Tibial nerve (tissue), 4 donors: ENCODE results near the gene METTL15. TPM values are rescaled to one million over a fixed set of nuclear protein-coding genes. Genes with fewer than 3 reads are reported as not detected.

Source experiments
- DNase-seq, 2 donors: peaks; one replicate each; pipeline ENCODE4 v3.0.0-alpha.2; 2019; ENCODE audit warnings: low spot score in 2 of 2
- H3K27ac ChIP-seq, 4 donors: fragments of 200-600 bp; sonication (generic) in 3 of 4; one replicate each; pipeline ENCODE4 v1.5.1; 2017 to 2019; ENCODE audit warnings: mild to moderate bottlenecking in 1 of 4
- H3K27me3 ChIP-seq, 2 donors: fragments of 200-600 bp; sonication (generic) in 1 of 2; one replicate each; pipeline versions ENCODE4 v1.5.1 to v1.6.0; 2017 to 2019
- H3K36me3 ChIP-seq, 3 donors: fragments of 200-600 bp; sonication (generic); one replicate each; pipeline ENCODE4 v1.5.1; 2018 to 2019
- H3K4me1 ChIP-seq, 4 donors: fragments of 200-600 bp; sonication (generic) in 3 of 4; one replicate each; pipeline ENCODE4 v1.5.1; 2017 to 2019
- H3K4me3 ChIP-seq, 4 donors: fragments of 200-600 bp; sonication (generic) in 3 of 4; one replicate each; pipeline ENCODE4 v1.5.1; 2017 to 2019; ENCODE audit warnings: mild to moderate bottlenecking in 1 of 4, moderate library complexity in 1 of 4
- H3K9me3 ChIP-seq, 4 donors: fragments of 200-600 bp; sonication (generic) in 3 of 4; one replicate each; pipeline ENCODE4 v1.5.1; 2017 to 2019
- CTCF ChIP-seq, 5 experiments: fragments of 200-600 bp in 3 of 5; fragments of 450-650 bp in 2 of 5; sonication (generic) in 3 of 5; IDR thresholded peaks; one replicate each; pipeline ENCODE4 v1.5.1; 2016 to 2019; ENCODE audit warnings: antibody characterized with exemption in 5 of 5, mild to moderate bottlenecking in 3 of 5, moderate library complexity in 2 of 5
- EP300 ChIP-seq, 2 donors: sonication (generic); formaldehyde crosslinking; IDR thresholded peaks; one replicate each; pipeline ENCODE4 v1.6.1; 2017; ENCODE audit warnings: antibody characterized with exemption in 2 of 2, mild to moderate bottlenecking in 1 of 2
- POLR2A ChIP-seq, 2 donors: fragments of 450-650 bp; IDR thresholded peaks; one replicate each; pipeline ENCODE4 v1.6.1; 2017; ENCODE audit warnings: antibody characterized with exemption in 2 of 2, mild to moderate bottlenecking in 2 of 2, moderate library complexity in 2 of 2
- WGBS, 2 donors: methylation state at CpG; one replicate each; pipeline ENCODE4 v1.1.5; 2018; 5-methylcytosine and 5-hydroxymethylcytosine counted together
- total RNA-seq, 4 donors: library from RNA; depleted of rRNA; stranded (reverse); fragments of >200 nt; gene quantifications; one replicate each; pipeline ENCODE4 v1.1.0, GENCODE V29; 2016

METTL15 gene
- total RNA-seq, 4 donors from 2014 or later, result 8.7 to 14.4 (median 11.7) TPM

GRCh38 chr11:28110821-28111200 is 2.6 kb downstream of the METTL15 start:
- DNase-seq, result no peak
- H3K9me3 ChIP-seq, result no peaks in the 10 kb centered on the region
- H3K27me3 ChIP-seq, result no peaks in the 10 kb centered on the region
- peaks cover 0 to 44% (median 20%) of the 10 kb centered on the region in 4 donors for H3K4me1 ChIP-seq
- H3K36me3 ChIP-seq, result peaks cover 0 to 26% (median 10%) of the 10 kb centered on the region in 3 donors
- H3K27ac ChIP-seq, result peak overlapping the region; percentile 57 to 93 (median 80)
- TF ChIP-seq EP300 (IDR thresholded peaks at IDR 0.05) (no peak), CTCF (IDR thresholded peaks at IDR 0.05) (no peak), POLR2A (IDR thresholded peaks at IDR 0.05) (no peak)
- peak overlapping the region; percentile 51 to 65 (median 58) for H3K4me3 ChIP-seq

- peaks cover 0 to 27% (median 11%) of the 10 kb centered on the region in 3 donors for H3K36me3 ChIP-seq
- TF ChIP-seq EP300 (IDR thresholded peaks at IDR 0.05), result no peak
- no peak for TF ChIP-seq POLR2A (IDR thresholded peaks at IDR 0.05)
- no peak for TF ChIP-seq CTCF (IDR thresholded peaks at IDR 0.05)
- peaks cover 0 to 29% (median 12%) of the 10 kb centered on the region in 4 donors for H3K4me1 ChIP-seq
- H3K27me3 ChIP-seq, result no peaks in the 10 kb centered on the region
- 94 to 96% methylated on average over 4 of the region's 4 CpGs for WGBS, 2 donors
- DNase-seq, result no peak
- no peak overlapping the region for H3K27ac ChIP-seq
- H3K4me3 ChIP-seq, result no peak overlapping the region
- H3K9me3 ChIP-seq, result no peaks in the 10 kb centered on the region
These were observed 5.9 kb downstream of the METTL15 start for GRCh38 chr11:28114116-28114515.

- H3K9me3 ChIP-seq, result no peaks in the 10 kb centered on the region
- WGBS, 2 donors, result 94 to 96% methylated on average over 1 of the region's 1 CpG
These were observed 6.5 kb downstream of the METTL15 start for GRCh38 chr11:28114731-28115130.

GRCh38 chr11:28117712-28118111 is 9.5 kb downstream of the METTL15 start:
- Histone ChIP-seq H3K36me3 (peaks cover 0 to 27% (median 11%) of the 10 kb centered on the region in 3 donors), H3K27ac (no peak overlapping the region), H3K27me3 (no peaks in the 10 kb centered on the region), H3K4me1 (peaks cover 0 to 1% (median 0%) of the 10 kb centered on the region in 4 donors), H3K4me3 (no peak overlapping the region), H3K9me3 (no peaks in the 10 kb centered on the region)
- no peak for DNase-seq
- WGBS, 2 donors, result 91 to 95% methylated on average over 4 of the region's 4 CpGs
- no peak for TF ChIP-seq POLR2A (IDR thresholded peaks at IDR 0.05)
- TF ChIP-seq EP300 (IDR thresholded peaks at IDR 0.05), result no peak

More at GRCh38 chr11:28114731-28115130, 6.5 kb downstream of the METTL15 start:
- Histone ChIP-seq H3K27me3 (no peaks in the 10 kb centered on the region), H3K4me3 (no peak overlapping the region), H3K36me3 (peaks cover 0 to 27% (median 11%) of the 10 kb centered on the region in 3 donors), H3K4me1 (peaks cover 0 to 23% (median 6%) of the 10 kb centered on the region in 4 donors), H3K27ac (no peak overlapping the region)
- TF ChIP-seq CTCF (IDR thresholded peaks at IDR 0.05), result no peak
- TF ChIP-seq POLR2A (IDR thresholded peaks at IDR 0.05), result no peak
- TF ChIP-seq EP300 (IDR thresholded peaks at IDR 0.05), result no peak
- DNase-seq, result no peak

- Histone ChIP-seq H3K4me3 (no peak overlapping the region), H3K27ac (no peak overlapping the region), H3K4me1 (no peaks in the 10 kb centered on the region), H3K9me3 (no peaks in the 10 kb centered on the region), H3K36me3 (peaks cover 0 to 6% (median 0%) of the 10 kb centered on the region in 3 donors), H3K27me3 (no peaks in the 10 kb centered on the region)
- DNase-seq, result no peak
- TF ChIP-seq EP300 (IDR thresholded peaks at IDR 0.05) (no peak), POLR2A (IDR thresholded peaks at IDR 0.05) (no peak), CTCF (IDR thresholded peaks at IDR 0.05) (no peak)
- 74 to 84% methylated on average over 3 of the region's 3 CpGs for WGBS, 2 donors
These were observed 15.0 kb downstream of the METTL15 start for GRCh38 chr11:28123151-28123581.

GRCh38 chr11:28132548-28132947 is 24.4 kb downstream of the METTL15 start:
- WGBS, 2 donors, result 96% methylated on average over 1 of the region's 1 CpG
- TF ChIP-seq EP300 (IDR thresholded peaks at IDR 0.05) (no peak), POLR2A (IDR thresholded peaks at IDR 0.05) (no peak), CTCF (IDR thresholded peaks at IDR 0.05) (no peak)
- H3K4me1 ChIP-seq, result no peaks in the 10 kb centered on the region
- no peak overlapping the region for H3K4me3 ChIP-seq
- H3K27ac ChIP-seq, result no peak overlapping the region
- H3K36me3 ChIP-seq, result peaks cover 0 to 44% (median 0%) of the 10 kb centered on the region in 3 donors
- no peaks in the 10 kb centered on the region for H3K9me3 ChIP-seq
- no peaks in the 10 kb centered on the region for H3K27me3 ChIP-seq
- DNase-seq, result no peak
